HFF-Myc (cell line): Measurements from ENCODE around the gene LDB3.

Experiments
- DNase-seq: peaks from one replicate; pipeline ENCODE4 v3.0.0-alpha.2; 2011; ENCODE audit warnings: low read depth; ENCODE audit errors: extremely low read depth
- H3K4me3 ChIP-seq: replicated peaks from 2 replicates; pipeline ENCODE4 v1.5.1; 2011; ENCODE audit warnings: low read depth, mild to moderate bottlenecking, control low read depth, low read length
- TF ChIP-seq, protein P1 (sequence below): IDR thresholded peaks from 2 replicates; pipeline ENCODE4 v1.5.1; 2012; ENCODE audit warnings: mild to moderate bottlenecking, low read depth, low read length, control low read depth; ENCODE audit errors: missing control alignments

Gene LDB3

GRCh38 chr10:86686972-86687371 lies 18.7 kb downstream of the LDB3 start:
- DNase-seq: no peak
- no peak overlapping the region for H3K4me3 ChIP-seq
- TF ChIP-seq, protein P1, sequence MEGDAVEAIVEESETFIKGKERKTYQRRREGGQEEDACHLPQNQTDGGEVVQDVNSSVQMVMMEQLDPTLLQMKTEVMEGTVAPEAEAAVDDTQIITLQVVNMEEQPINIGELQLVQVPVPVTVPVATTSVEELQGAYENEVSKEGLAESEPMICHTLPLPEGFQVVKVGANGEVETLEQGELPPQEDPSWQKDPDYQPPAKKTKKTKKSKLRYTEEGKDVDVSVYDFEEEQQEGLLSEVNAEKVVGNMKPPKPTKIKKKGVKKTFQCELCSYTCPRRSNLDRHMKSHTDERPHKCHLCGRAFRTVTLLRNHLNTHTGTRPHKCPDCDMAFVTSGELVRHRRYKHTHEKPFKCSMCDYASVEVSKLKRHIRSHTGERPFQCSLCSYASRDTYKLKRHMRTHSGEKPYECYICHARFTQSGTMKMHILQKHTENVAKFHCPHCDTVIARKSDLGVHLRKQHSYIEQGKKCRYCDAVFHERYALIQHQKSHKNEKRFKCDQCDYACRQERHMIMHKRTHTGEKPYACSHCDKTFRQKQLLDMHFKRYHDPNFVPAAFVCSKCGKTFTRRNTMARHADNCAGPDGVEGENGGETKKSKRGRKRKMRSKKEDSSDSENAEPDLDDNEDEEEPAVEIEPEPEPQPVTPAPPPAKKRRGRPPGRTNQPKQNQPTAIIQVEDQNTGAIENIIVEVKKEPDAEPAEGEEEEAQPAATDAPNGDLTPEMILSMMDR: no peak

DNA sequence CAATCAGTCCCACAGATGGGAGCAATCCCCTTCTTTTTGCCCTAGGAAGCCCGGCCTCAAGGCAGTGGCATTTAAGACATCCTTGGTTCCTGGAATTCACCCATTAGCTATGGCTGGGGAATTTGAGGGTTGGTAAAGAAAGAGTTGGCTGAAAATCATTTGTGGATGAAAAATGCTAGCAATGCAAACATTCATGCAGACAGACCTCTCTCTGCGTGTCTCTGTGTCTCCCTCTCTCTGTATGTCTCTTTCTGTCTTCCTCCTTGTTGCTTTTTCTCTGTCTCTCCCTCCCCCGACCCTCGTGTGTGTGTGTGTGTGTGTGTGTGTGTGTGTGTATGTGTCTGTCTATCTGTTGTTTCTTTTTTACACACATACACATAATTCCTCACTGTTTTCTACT lies 19.4 kb downstream of the LDB3 start:
- no peak overlapping the region for H3K4me3 ChIP-seq
- no peak for DNase-seq
- TF ChIP-seq, protein P1: no peak

DNA sequence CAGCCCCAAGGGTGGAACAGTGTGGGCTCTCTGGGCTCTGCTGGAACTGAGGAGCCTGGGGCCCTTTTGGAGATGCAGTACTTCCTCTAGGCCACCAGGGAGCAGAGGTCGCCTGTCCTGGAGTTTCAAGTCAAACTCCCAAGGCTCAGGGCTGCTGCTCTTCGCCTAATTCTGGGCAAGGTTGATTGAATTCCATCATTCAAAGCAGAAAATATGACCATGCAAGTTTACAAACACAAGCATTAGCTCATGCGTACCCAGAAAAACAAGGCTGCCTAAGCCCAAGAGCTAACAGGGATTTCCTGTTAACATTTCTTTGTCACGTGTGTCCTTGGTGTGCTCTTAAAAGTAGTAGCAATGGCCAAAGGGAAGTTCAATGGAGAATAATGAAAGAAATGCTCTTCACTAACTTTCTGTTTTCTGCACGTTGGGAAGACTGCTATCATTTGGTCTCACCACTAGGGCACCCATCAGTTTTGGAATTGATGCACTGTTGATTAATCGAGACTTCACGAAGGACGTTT lies 20.1 kb downstream of the LDB3 start:
- no peak for DNase-seq
- no peak overlapping the region for H3K4me3 ChIP-seq
- TF ChIP-seq, protein P1: peak; percentile 80

DNA sequence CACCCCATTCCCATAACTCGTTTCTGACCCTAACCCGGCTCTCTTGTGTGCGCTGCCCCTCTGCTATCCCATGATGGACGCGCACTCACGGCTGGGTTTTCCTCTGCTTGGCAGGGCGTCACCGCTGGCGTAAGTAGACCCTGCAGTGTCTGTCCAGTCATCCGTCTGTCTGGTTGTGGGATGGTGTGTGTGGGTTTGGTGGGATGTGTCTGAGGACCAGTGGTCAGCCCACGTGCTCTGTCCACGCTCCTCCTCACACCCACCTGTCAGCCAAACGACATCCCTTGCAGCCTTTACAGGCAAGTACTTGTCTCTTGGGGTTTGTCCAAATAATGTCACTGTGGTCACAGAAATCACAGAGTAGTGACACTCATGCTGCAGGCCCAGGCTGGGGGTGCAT lies 20.8 kb downstream of the LDB3 start:
- TF ChIP-seq, protein P1: no peak
- no peak overlapping the region for H3K4me3 ChIP-seq
- DNase-seq: no peak

DNA sequence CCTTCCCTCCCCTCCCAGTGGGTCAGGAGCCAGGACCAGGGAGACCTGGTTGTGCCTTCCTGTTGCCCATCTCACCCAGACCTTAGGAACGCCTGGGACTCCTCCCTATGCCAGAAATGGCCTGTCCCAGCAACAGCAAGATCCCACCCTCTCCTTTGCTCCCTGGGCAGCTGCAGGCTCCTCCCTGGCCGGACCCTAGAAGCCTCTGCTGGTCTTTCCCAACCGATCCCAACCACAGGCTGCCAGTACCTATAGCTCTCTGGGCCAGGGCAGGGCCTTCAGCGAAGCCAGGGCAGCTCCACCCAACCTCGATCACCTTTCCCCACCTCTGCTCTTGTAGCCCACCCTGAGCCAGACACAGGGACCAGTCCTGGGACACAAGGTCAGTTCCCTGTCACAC lies 21.9 kb downstream of the LDB3 start:
- DNase-seq: no peak
- TF ChIP-seq, protein P1: no peak
- H3K4me3 ChIP-seq: no peak overlapping the region

- no peak for DNase-seq
- TF ChIP-seq, protein P1: no peak
- H3K4me3 ChIP-seq: no peak overlapping the region
These were observed 22.4 kb downstream of the LDB3 start for GRCh38 chr10:86690657-86691084.

DNA sequence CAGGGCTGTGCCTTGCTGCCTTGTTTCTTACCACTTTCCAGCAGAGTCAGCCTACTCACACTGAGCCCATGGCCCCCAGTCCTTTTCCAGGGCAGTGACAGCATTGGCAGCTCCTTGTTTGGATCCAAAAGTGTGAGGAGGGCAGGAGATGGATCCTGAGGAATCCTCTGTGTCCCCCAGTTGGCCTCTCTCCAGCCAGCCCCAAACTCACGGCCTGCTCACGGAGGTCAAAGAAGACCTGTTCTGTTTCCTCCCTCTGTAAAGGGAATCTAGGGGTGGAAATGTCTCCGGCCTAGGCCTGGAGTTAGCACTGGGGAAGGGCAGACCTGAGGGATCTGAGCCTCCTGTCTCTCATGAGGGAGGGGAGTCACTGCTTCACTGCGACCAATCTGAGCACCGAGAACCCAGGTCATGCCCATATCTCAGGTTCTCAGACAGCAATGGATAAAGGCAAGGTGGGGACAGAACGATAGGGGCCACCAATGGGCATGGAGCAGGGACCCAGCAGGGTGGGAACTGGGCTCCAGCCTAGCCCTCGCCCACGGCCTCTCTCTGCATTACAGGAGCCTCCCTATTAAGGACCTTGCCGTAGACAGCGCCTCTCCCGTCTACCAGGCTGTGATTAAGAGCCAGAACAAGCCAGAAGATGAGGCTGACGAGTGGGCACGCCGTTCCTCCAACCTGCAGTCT lies 23.2 kb downstream of the LDB3 start:
- no peak overlapping the region for H3K4me3 ChIP-seq
- TF ChIP-seq, protein P1: no peak
- DNase-seq: no peak
